K562 (cell line): ENCODE results near the gene SLC5A5. TPM values are rescaled to one million over a fixed set of nuclear protein-coding genes. Genes with fewer than 3 reads are reported as not detected.

Source experiments
- ATF1 ChIP-seq, 2 experiments: fragments of 450-650 bp in 1 of 2; IDR thresholded peaks; 2 replicates each; pipeline ENCODE4 v1.6.1; 2016; ENCODE audit warnings: missing compliant biosample characterization in 1 of 2, missing genetic modification characterization in 1 of 2
- ATF2 ChIP-seq: sonication (generic); formaldehyde crosslinking; IDR thresholded peaks from 2 replicates; pipeline ENCODE4 v1.8.1; 2022; ENCODE audit warnings: missing genetic modification reagents
- BRD9 ChIP-seq: fragments of 450-650 bp; IDR thresholded peaks from 2 replicates; pipeline ENCODE4 v1.6.1; 2018; ENCODE audit warnings: low read depth; ENCODE audit not compliant: partially characterized antibody
- ELK3 ChIP-seq: fragments of 450-650 bp; formaldehyde crosslinking; IDR thresholded peaks from 2 replicates; pipeline ENCODE4 v1.4.0; 2020; ENCODE audit warnings: mild to moderate bottlenecking
- GABPA ChIP-seq: fragments of 200-800 bp; sonication (Bioruptor generic); conservative IDR thresholded peaks from 2 replicates; pipeline ENCODE4 v1.6.1; 2016; ENCODE audit warnings: low read depth, missing genetic modification characterization, missing compliant biosample characterization
- GABPB1 ChIP-seq: sonication (generic); formaldehyde crosslinking; IDR thresholded peaks from 2 replicates; pipeline ENCODE4 v1.8.0; 2022; ENCODE audit warnings: mild to moderate bottlenecking, missing genetic modification reagents
- HCFC1 ChIP-seq: IDR thresholded peaks from 2 replicates; pipeline ENCODE4 v1.6.1; 2012; ENCODE audit warnings: low read depth, low read length, improper control_type of control experiment
- MTA3 ChIP-seq: fragments of 450-650 bp; formaldehyde crosslinking; IDR thresholded peaks from 2 replicates; pipeline ENCODE4 v1.6.1; 2017; ENCODE audit warnings: mild to moderate bottlenecking, borderline replicate concordance
- NR0B1 ChIP-seq: fragments of 450-650 bp; IDR thresholded peaks from one replicate; pipeline ENCODE4 v1.6.1; 2018; ENCODE audit warnings: mild to moderate bottlenecking, moderate library complexity; ENCODE audit not compliant: partially characterized antibody
- SAP30 ChIP-seq: fragments of 200-600 bp; sonication (generic); IDR thresholded peaks from 2 replicates; pipeline ENCODE4 v1.6.1; 2012; ENCODE audit warnings: borderline replicate concordance, low read depth, mild to moderate bottlenecking, moderate library complexity, low read length, control low read depth, inconsistent platforms; ENCODE audit not compliant: insufficient read depth, poor library complexity, severe bottlenecking
- STAT5B ChIP-seq: fragments of 250-450 bp; sonication (Bioruptor Pico); IDR thresholded peaks from 2 replicates; pipeline ENCODE4 v1.8.0; 2021; ENCODE audit warnings: mild to moderate bottlenecking, inconsistent platforms
- ZNF436 ChIP-seq: fragments of 250-450, 450-650 bp; sonication (Bioruptor Pico); formaldehyde crosslinking; IDR thresholded peaks from 2 replicates; pipeline ENCODE4 v1.7.0; 2020; ENCODE audit warnings: mild to moderate bottlenecking
- ZNF707 ChIP-seq: fragments of 250-450 bp; sonication (Bioruptor Pico); conservative IDR thresholded peaks from 2 replicates; pipeline ENCODE4 v1.8.0; 2022; ENCODE audit warnings: inconsistent platforms, mild to moderate bottlenecking, moderate library complexity
- polyA plus RNA-seq, 8 experiments: library from polyadenylated mRNA; depleted of rRNA in 4 of 8; stranded (reverse) in 5 of 8; unstranded in 3 of 8; fragments of >200 nt; fragmentation: Nextera tagmentation in 2 of 8; fragmentation: Illumina TruSeq in 1 of 8; extraction: Ambion mirVana in 2 of 8; extraction: Trizol in 1 of 8; gene quantifications; 2 replicates each; pipeline versions ENCODE4 v1.2.1 to v1.2.3, GENCODE V29; 2011 to 2014; ENCODE audit warnings: inconsistent platforms in 1 of 8, missing spikeins in 1 of 8
- total RNA-seq, 7 experiments: library from RNA; depleted of rRNA in 6 of 7; stranded (reverse); fragments of >200 nt in 6 of 7; fragmentation: Illumina TruSeq in 2 of 7; extraction: Trizol in 2 of 7; gene quantifications; 2 replicates each; pipeline versions ENCODE4 v1.2.1 to v1.2.3, GENCODE V29; 2011 to 2021; ENCODE audit warnings: low replicate concordance in 1 of 7

SLC5A5 gene
- total and polyA plus RNA-seq, 9 of the 15 experiments (the other 6 are each of a cell fraction or from before 2014, with no cell fraction given), result 0.10 to 0.73 (median 0.23) TPM

- no peak for TF ChIP-seq ELK3 (CRISPR knock-in tag)
- no peak for TF ChIP-seq NR0B1
- TF ChIP-seq ATF1 (CRISPR knock-in tag; IDR thresholded peaks at IDR 0.05), result no peak
- TF ChIP-seq ATF1 (tag; IDR thresholded peaks at IDR 0.05), result peak; percentile 49
- no peak for TF ChIP-seq BRD9
- no peak for TF ChIP-seq ZNF707 (CRISPR knock-in tag)
- TF ChIP-seq GABPB1 (CRISPR knock-in tag), result peak; percentile 34; the same call in 1 of the 2 replicates
- peak; percentile 55 for TF ChIP-seq SAP30
- TF ChIP-seq STAT5B (CRISPR knock-in tag), result no peak
- TF ChIP-seq ATF2, result no peak
- TF ChIP-seq ZNF436 (CRISPR knock-in tag), result no peak
- 0 out of 2 replicates have a peak, but pooled peaks have one; percentile 56 for TF ChIP-seq MTA3
- TF ChIP-seq GABPA (tag), result peak; percentile 62
- no peak for TF ChIP-seq HCFC1
These were observed 30.4 kb upstream of the SLC5A5 start (continued) for GRCh38 chr19:17841371-17841809.
